Mesothelial cell of epicardium (in vitro differentiated cells): Measurements from ENCODE around the gene FBXW9. TPM values are rescaled to one million over a fixed set of nuclear protein-coding genes. Genes with fewer than 3 reads are reported as not detected.

ENCODE experiments used
- DNase-seq, 2 experiments: peaks; one replicate each; pipeline ENCODE4 v3.0.0; 2021; ENCODE audit warnings: low spot score in 2 of 2; ENCODE audit not compliant: unreplicated experiment in 2 of 2
- H3K27ac Mint-ChIP-seq: 2 replicates; pipeline ENCODE4 v1.8.0; 2021; ENCODE audit warnings: mixed read lengths
- H3K27me3 Mint-ChIP-seq: 2 replicates; pipeline ENCODE4 v1.8.0; 2021; ENCODE audit warnings: low read depth, mixed read lengths
- H3K36me3 Mint-ChIP-seq: 2 replicates; pipeline ENCODE4 v1.8.0; 2021; ENCODE audit warnings: mixed read lengths
- H3K4me1 Mint-ChIP-seq: 2 replicates; pipeline ENCODE4 v1.8.0; 2021; ENCODE audit warnings: mixed read lengths
- H3K4me3 Mint-ChIP-seq: 2 replicates; pipeline ENCODE4 v1.8.0; 2021; ENCODE audit warnings: mild to moderate bottlenecking, moderate library complexity, mixed read lengths
- H3K9me3 Mint-ChIP-seq: 2 replicates; pipeline ENCODE4 v1.8.0; 2021; ENCODE audit warnings: mixed read lengths
- total RNA-seq: library from RNA; stranded (reverse); gene quantifications from 3 replicates; pipeline ENCODE4 v1.2.1, GENCODE V29; 2021
- TF ChIP-seq, protein P1 (sequence below): fragments of 200-600 bp; sonication (generic); IDR thresholded peaks from one replicate; pipeline ENCODE4 v1.5.0; 2021; ENCODE audit warnings: antibody characterized with exemption; ENCODE audit not compliant: unreplicated experiment

The FBXW9 gene
- total RNA-seq, 1 donor from 2014 or later: 9.6 TPM

DNA sequence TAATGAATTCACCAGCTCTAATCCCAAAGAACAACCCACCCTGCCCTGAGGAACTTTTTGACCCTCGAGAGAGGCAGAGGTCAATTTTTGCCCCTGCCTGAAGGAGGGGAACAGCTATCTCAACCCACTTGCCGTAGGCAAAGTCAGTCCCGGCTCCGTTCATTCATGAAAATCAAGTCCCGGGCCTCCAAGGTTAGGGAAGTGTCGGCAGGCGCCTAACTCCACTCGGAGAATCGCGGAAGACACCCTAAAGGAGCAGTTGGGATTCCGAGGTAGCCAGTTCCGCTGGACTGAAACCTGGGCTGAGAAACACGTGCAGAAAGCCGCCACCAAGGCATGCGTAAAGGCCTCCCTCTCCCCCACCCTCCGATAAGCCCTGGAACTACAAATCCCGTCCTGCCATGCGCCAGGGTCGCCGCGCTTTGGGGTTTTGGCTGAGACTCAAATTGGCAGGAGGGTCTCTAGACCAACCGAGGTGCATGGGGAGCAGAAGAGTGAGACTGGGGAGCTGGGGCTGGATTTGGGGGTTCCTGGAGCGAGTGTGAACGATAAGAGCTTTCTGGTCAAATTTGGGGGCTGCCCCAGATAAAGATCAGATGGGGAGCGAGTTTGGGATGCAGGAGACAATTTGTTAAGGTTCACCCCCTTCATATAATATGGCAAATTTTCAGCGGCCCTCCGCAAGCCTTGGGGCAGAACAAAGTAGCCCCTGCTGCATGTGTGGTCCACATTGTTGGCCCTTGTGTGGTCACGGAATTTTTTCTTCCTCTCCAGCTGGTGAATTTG, 27.4 kb upstream of the FBXW9 start, which contains the start of gene TNPO2:
TSS of gene TNPO2 (minus strand) at position 292 of the 786 bp plus-strand sequence. CDS start 2,955 bp downstream, outside the sequence.
- peak in 1 of 2 experiments; percentile 73 for DNase-seq
- peak within 1 kb of the TSS; percentile 87 for H3K27ac Mint-ChIP-seq
- no peaks in the 10 kb centered on the region for H3K9me3 Mint-ChIP-seq
- H3K36me3 Mint-ChIP-seq: peaks cover 13% of the 10 kb centered on the region
- H3K4me1 Mint-ChIP-seq: peaks cover 26% of the 10 kb centered on the region
- TF ChIP-seq, protein P1, sequence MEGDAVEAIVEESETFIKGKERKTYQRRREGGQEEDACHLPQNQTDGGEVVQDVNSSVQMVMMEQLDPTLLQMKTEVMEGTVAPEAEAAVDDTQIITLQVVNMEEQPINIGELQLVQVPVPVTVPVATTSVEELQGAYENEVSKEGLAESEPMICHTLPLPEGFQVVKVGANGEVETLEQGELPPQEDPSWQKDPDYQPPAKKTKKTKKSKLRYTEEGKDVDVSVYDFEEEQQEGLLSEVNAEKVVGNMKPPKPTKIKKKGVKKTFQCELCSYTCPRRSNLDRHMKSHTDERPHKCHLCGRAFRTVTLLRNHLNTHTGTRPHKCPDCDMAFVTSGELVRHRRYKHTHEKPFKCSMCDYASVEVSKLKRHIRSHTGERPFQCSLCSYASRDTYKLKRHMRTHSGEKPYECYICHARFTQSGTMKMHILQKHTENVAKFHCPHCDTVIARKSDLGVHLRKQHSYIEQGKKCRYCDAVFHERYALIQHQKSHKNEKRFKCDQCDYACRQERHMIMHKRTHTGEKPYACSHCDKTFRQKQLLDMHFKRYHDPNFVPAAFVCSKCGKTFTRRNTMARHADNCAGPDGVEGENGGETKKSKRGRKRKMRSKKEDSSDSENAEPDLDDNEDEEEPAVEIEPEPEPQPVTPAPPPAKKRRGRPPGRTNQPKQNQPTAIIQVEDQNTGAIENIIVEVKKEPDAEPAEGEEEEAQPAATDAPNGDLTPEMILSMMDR: no peak
- no peaks in the 10 kb centered on the region for H3K27me3 Mint-ChIP-seq
- peak within 1 kb of the TSS; percentile 97 for H3K4me3 Mint-ChIP-seq

DNA sequence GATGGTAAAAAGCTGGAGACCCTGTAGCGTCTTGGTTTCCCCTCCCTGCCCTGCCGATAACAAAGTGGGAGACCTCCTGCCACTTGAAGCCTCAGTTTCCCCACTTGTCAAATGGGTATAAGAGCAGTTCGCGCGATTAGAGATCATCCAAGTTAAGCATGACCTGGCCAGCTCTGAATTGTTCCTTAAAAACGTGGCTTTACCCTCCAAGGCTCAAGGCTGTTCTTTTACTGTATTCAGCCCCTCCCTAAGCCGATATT, 26.9 kb upstream of the FBXW9 start:
- Mint-ChIP-seq H3K9me3 (no peaks in the 10 kb centered on the region), H3K4me1 (peaks cover 27% of the 10 kb centered on the region), H3K27me3 (no peaks in the 10 kb centered on the region), H3K4me3 (peak overlapping the region; percentile 97), H3K36me3 (peaks cover 10% of the 10 kb centered on the region), H3K27ac (peak overlapping the region; percentile 87)
- TF ChIP-seq, protein P1: no peak
- no peak for DNase-seq

DNA sequence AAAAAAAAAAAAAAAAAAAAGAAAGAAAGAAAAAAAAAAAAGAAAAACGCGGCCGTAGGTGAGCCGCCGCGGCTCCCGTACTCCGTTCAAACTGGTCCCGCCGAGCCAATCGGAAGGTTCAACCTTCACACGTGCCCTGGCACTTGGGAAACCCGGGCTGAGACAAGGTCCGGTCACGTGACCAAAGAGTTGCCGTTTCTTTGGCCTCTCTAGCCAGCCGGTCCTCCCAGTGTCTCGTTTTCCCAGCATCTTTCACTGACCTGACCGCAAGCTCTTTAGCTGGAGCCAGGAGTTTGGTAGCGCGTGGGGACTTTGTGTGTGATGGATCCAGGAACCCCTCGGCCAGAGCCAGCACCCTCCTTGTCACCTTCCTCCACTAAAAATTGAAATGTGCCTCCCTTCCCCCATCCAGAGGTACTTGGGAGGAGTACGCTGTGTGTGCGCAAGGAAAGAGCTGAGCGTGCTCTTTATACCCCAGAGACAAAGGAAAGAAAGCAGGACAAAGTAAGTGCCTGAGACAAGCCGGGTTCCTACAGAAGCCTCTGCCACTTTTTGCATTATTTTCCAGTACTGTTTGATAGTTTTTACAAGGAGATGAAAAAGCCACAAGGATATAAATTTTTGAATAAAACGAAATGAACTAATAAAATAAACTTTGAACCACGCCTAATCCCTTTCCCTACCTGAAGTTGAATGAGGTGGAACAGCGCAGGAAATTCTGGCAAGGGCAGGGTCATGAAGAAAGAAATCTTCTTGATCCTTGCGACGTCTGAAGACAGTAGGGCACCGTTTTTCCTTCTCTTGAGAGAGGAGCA, 26.3 kb upstream of the FBXW9 start:
- Mint-ChIP-seq H3K4me3 (peak overlapping the region; percentile 97), H3K9me3 (no peaks in the 10 kb centered on the region), H3K36me3 (peaks cover 6% of the 10 kb centered on the region), H3K4me1 (peaks cover 27% of the 10 kb centered on the region), H3K27me3 (no peaks in the 10 kb centered on the region), H3K27ac (peak overlapping the region; percentile 87)
- TF ChIP-seq, protein P1: no peak
- DNase-seq: peak; percentile 92 to 93

DNA sequence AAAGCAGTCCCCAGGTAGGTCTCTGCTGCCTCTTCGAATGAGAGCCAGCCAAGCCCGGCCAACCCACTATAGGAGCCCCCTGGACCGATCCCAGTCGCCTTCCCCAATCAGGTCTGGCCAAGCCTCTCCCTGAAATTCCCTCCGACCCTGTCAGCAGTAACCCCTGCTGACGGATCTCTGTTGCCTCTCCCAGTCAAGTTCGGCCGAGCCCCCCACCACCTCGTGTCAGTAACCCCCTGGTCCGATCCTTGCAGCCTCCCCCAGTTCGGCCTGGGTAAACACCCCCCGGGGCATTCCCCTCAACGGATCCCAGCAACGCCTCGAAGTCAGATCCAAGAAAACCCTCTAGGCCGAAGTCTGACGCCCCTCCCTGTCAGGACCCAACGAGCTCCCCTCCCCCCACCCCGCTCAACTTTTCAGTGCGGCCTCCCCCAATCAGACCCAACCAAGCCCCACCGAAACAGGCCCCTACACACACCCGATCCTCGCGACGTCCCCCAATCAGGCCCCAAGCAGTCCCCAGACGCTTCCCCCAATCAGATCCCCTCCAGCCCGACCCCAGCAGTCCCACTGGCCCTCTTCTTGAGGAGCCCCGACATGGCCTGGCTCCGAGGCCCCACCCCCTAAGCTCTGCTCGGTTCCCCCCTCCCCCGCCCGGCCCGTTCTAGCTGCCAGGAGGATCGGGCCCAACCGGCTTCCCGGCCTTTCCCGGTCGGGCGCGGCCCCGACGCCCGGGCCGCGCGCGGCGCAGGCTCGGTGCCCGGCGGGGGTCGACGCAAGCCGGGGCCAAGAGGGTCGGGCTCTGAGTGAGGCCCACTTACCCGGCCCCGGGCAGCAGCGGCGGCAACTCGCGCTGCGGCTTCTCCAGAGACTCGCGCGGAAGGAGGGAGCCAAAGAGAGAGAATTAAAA, 25.5 kb upstream of the FBXW9 start:
- H3K36me3 Mint-ChIP-seq: peaks cover 5% of the 10 kb centered on the region
- H3K4me1 Mint-ChIP-seq: peaks cover 27% of the 10 kb centered on the region
- peak; percentile 60 to 77 for DNase-seq
- peak overlapping the region; percentile 99 for H3K27ac Mint-ChIP-seq
- H3K27me3 Mint-ChIP-seq: no peaks in the 10 kb centered on the region
- TF ChIP-seq, protein P1: no peak
- H3K9me3 Mint-ChIP-seq: no peaks in the 10 kb centered on the region
- peak overlapping the region; percentile 97 for H3K4me3 Mint-ChIP-seq
